ENCODE measurements around the gene RASL11B. TPM values are rescaled to one million over a fixed set of nuclear protein-coding genes. Genes with fewer than 3 reads are reported as not detected.

RASL11B gene
- total RNA-seq, 2 donors from 2014 or later = 0.18 to 27.1 TPM

DNA sequence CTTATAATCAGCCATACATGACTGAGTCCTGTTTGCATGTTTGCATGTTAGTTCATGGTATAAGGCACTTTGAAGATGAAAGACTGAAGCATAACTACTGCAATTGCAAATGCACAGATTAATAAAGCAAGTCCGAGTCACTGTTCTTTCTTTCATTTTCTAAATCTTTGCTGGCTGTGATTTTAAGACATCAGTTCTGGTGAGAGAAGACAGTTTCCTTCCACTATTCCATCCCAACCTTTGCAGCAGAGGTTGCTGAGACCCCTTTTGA is 28.3 kb downstream of the RASL11B start:
- 82% methylated on average over 1 of the region's 1 CpG for WGBS
- no peak for TF ChIP-seq POLR2A (IDR thresholded peaks at IDR 0.05)
- no peak for TF ChIP-seq POLR2AphosphoS5 (IDR thresholded peaks at IDR 0.05)
- TF ChIP-seq, protein P1, sequence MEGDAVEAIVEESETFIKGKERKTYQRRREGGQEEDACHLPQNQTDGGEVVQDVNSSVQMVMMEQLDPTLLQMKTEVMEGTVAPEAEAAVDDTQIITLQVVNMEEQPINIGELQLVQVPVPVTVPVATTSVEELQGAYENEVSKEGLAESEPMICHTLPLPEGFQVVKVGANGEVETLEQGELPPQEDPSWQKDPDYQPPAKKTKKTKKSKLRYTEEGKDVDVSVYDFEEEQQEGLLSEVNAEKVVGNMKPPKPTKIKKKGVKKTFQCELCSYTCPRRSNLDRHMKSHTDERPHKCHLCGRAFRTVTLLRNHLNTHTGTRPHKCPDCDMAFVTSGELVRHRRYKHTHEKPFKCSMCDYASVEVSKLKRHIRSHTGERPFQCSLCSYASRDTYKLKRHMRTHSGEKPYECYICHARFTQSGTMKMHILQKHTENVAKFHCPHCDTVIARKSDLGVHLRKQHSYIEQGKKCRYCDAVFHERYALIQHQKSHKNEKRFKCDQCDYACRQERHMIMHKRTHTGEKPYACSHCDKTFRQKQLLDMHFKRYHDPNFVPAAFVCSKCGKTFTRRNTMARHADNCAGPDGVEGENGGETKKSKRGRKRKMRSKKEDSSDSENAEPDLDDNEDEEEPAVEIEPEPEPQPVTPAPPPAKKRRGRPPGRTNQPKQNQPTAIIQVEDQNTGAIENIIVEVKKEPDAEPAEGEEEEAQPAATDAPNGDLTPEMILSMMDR (IDR thresholded peaks at IDR 0.05) = no peak
- H3K27ac ChIP-seq = no peak overlapping the region

DNA sequence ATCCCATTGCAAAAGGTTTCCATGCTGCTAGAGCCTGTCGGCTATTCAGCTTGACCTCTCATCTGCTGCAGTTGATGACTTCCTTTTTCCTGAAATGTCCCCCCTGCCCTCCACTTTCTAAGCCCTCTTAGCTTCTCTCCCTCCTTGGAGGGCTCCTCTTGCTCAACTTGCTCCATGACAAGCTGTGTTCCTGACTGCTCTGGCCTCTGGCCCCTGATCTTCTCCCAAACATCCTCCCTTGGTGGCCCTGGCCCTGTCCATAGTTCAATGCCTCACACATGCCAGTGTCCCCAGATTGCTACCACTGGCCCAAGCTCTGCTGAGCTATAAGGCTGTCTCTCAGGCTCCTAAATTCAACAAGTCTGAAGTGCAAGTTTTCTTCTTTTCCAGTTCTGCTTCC is 29.6 kb downstream of the RASL11B start:
- TF ChIP-seq POLR2AphosphoS5 (IDR thresholded peaks at IDR 0.05) (no peak), POLR2A (IDR thresholded peaks at IDR 0.05) (no peak)
- TF ChIP-seq, protein P1 (IDR thresholded peaks at IDR 0.05) = no peak
- no peak for DNase-seq (ENCODE audit: low spot score)
- WGBS = 90% methylated on average over 1 of the region's 1 CpG
- no peak overlapping the region for H3K27ac ChIP-seq
- H3K4me3 ChIP-seq = no peak overlapping the region
- no peaks in the 10 kb centered on the region for H3K4me1 ChIP-seq (replicated peaks)
- no peaks in the 10 kb centered on the region for H3K9me3 ChIP-seq
- no peaks in the 10 kb centered on the region for H3K27me3 ChIP-seq (replicated peaks; ENCODE audit: insufficient read depth)
- H3K36me3 ChIP-seq = no peaks in the 10 kb centered on the region
- intact Hi-C loops (cut with DNase I) = no loop called here

More for the DNA sequence above, 28.3 kb downstream of the RASL11B start:
- no peaks in the 10 kb centered on the region for H3K4me1 ChIP-seq (replicated peaks)
- H3K4me3 ChIP-seq = no peak overlapping the region
- intact Hi-C loops (cut with DNase I) = no loop called here
- no peaks in the 10 kb centered on the region for H3K36me3 ChIP-seq
- no peaks in the 10 kb centered on the region for H3K27me3 ChIP-seq (replicated peaks; ENCODE audit: insufficient read depth)
- DNase-seq (ENCODE audit: low spot score) = no peak
- H3K9me3 ChIP-seq = no peaks in the 10 kb centered on the region

DNA sequence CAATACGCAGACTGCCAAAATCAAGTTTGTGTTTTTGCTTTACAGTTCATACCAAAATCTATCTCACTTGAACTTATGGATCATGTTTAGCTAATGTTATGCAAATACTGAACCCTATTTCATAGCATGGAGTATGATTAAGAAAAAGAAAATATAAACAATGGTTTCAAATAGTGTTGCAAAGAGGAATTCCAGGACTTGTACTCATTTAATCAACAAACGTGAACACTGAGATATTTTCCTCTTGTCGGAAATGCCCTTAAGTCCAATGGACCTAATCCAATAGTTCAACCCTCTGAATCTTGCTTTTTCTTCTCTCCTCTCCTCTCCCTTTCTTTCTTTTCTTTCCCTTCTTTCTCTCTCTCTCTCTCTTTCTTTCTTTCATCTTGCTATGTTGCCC is 30.8 kb downstream of the RASL11B start:
- H3K27me3 ChIP-seq (replicated peaks; ENCODE audit: insufficient read depth) = no peaks in the 10 kb centered on the region
- H3K4me1 ChIP-seq (replicated peaks) = no peaks in the 10 kb centered on the region
- WGBS = 69% methylated on average over 3 of the region's 3 CpGs
- DNase-seq (ENCODE audit: low spot score) = no peak
- no peak overlapping the region for H3K4me3 ChIP-seq
- TF ChIP-seq POLR2AphosphoS5 (IDR thresholded peaks at IDR 0.05) = no peak
- no peak for TF ChIP-seq POLR2A (IDR thresholded peaks at IDR 0.05)
- TF ChIP-seq, protein P1 (IDR thresholded peaks at IDR 0.05) = no peak
- H3K27ac ChIP-seq = no peak overlapping the region
- H3K36me3 ChIP-seq = no peaks in the 10 kb centered on the region
- no peaks in the 10 kb centered on the region for H3K9me3 ChIP-seq
- intact Hi-C loops (cut with DNase I) = no loop called here

DNA sequence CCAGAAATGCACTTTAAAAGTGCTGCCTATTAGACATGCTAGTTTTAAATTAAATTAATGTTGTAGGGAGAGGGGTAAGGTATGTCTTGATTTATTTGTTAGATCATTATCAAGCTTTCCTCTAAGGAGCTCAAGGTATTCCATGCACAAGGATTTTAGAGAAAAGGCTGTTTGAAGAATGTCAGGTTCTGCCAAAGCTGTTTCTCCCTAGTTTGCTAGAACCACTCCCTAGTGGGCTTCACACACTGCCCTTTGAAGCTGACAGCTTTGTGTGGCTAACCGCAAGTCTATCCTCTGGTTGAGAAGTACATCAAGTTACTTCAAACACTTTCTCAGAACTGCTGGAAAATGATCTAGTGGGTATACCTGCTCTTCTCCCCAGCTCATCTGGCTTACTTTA is 32.3 kb downstream of the RASL11B start:
- 41% methylated on average over 1 of the region's 1 CpG for WGBS
- TF ChIP-seq, protein P1 (IDR thresholded peaks at IDR 0.05) = no peak
- no peak for TF ChIP-seq POLR2AphosphoS5 (IDR thresholded peaks at IDR 0.05)
- no peak for TF ChIP-seq POLR2A (IDR thresholded peaks at IDR 0.05)
- Histone ChIP-seq H3K36me3 (no peaks in the 10 kb centered on the region), H3K4me3 (no peak overlapping the region), H3K27ac (no peak overlapping the region), H3K4me1 (replicated peaks) (no peaks in the 10 kb centered on the region), H3K9me3 (no peaks in the 10 kb centered on the region), H3K27me3 (replicated peaks; ENCODE audit: insufficient read depth) (no peaks in the 10 kb centered on the region)
- intact Hi-C loops (cut with DNase I) = no loop called here
- DNase-seq (ENCODE audit: low spot score) = no peak

DNA sequence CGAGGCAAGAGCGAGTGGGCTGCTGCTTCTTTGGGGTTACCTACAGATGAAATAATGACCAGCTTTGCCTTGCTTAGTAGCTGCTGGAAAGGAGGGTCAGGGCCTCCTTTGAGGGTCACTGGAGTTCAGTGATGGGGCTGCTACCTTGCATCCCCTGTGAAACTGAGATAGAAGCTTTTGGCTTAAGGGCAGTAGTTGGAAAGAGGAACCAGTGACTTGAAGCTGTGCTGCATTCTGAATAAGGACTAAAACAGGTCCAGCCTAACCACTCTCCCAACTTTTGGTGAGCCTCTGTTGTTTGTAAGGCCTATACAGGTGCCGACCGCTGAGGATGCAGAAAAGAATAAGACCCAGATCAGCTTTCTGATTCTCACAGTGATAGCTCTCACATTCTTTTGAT is 41.2 kb downstream of the RASL11B start:
- H3K27ac ChIP-seq = no peak overlapping the region
- intact Hi-C loops (cut with DNase I) = no loop called here
- H3K27me3 ChIP-seq (replicated peaks; ENCODE audit: insufficient read depth) = no peaks in the 10 kb centered on the region
- DNase-seq (ENCODE audit: low spot score) = no peak
- 90% methylated on average over 4 of the region's 4 CpGs for WGBS
- H3K4me1 ChIP-seq (replicated peaks) = no peaks in the 10 kb centered on the region
- H3K9me3 ChIP-seq = no peaks in the 10 kb centered on the region
- no peak overlapping the region for H3K4me3 ChIP-seq
- no peak for TF ChIP-seq POLR2AphosphoS5 (IDR thresholded peaks at IDR 0.05)
- TF ChIP-seq, protein P1 (IDR thresholded peaks at IDR 0.05) = no peak
- TF ChIP-seq POLR2A (IDR thresholded peaks at IDR 0.05) = no peak
- H3K36me3 ChIP-seq = no peaks in the 10 kb centered on the region
